ENCODE measurements around the gene DOCK3. TPM values are rescaled to one million over a fixed set of nuclear protein-coding genes. Genes with fewer than 3 reads are reported as not detected.

The DOCK3 gene, protein sequence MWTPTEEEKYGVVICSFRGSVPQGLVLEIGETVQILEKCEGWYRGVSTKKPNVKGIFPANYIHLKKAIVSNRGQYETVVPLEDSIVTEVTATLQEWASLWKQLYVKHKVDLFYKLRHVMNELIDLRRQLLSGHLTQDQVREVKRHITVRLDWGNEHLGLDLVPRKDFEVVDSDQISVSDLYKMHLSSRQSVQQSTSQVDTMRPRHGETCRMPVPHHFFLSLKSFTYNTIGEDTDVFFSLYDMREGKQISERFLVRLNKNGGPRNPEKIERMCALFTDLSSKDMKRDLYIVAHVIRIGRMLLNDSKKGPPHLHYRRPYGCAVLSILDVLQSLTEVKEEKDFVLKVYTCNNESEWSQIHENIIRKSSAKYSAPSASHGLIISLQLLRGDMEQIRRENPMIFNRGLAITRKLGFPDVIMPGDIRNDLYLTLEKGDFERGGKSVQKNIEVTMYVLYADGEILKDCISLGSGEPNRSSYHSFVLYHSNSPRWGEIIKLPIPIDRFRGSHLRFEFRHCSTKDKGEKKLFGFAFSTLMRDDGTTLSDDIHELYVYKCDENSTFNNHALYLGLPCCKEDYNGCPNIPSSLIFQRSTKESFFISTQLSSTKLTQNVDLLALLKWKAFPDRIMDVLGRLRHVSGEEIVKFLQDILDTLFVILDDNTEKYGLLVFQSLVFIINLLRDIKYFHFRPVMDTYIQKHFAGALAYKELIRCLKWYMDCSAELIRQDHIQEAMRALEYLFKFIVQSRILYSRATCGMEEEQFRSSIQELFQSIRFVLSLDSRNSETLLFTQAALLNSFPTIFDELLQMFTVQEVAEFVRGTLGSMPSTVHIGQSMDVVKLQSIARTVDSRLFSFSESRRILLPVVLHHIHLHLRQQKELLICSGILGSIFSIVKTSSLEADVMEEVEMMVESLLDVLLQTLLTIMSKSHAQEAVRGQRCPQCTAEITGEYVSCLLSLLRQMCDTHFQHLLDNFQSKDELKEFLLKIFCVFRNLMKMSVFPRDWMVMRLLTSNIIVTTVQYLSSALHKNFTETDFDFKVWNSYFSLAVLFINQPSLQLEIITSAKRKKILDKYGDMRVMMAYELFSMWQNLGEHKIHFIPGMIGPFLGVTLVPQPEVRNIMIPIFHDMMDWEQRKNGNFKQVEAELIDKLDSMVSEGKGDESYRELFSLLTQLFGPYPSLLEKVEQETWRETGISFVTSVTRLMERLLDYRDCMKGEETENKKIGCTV (N-terminal part only)
- total RNA-seq (2021) (0.47 and 0.59 TPM in 2 replicates), Bru-seq, nascent RNA (percentile 30 among the genes with signal in this experiment), BruChase-seq, experiment 1, labeled RNA remaining after a 2-hour chase (percentile 32 among the genes with signal in this experiment), BruChase-seq, experiment 2, labeled RNA remaining after a 6-hour chase (percentile 32 among the genes with signal in this experiment)
- long read RNA-seq, partial matches to known transcripts = 1 of 3 reads
- long read RNA-seq, other reads (novel, unspliced or antisense) = 2 of 3 reads

DNA sequence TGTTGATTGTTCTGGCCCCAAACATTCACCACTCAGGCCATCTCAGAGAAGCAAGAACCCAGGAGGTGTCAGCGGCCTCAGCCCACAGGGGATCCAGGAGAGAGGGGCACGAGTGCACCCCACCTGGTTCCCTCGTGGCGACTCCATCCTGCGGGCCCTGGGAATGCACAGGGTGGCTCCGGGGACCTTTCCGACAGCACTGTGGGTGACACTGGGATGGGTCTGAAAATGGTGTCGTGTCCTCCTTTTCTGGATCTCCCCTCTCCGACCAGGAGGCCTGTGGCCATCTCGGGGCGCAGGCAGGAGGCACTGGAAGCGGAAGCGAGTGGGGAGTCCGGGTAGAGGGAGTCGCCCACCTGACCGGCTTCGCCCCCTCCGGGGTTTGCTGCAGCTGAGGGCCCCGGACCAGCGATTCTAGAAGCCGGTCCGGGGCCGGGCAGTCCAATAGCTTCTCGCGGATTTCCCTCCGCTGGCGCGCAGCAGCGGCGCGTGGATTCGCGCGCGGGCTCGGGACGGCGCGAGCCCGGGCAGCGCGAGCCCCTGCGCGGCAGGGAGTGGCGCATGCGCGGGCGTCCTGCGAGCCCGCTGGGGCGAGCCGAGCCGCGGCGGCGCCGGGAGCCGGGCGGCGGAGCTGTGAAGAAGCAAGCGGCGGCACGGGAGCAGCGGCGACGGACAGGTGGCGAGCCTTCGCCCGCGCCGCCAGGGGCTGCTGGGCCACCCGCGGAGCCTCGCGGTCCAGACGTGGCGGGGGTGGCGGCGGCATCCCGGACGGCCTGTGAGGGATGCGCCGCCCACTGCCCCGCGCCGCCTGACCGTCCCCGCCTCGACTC, at the start of gene DOCK3:
TSS of gene DOCK3 (plus strand) at position 579 of the 830 bp plus-strand sequence. CDS start 337 bp downstream, outside the sequence.
- Histone ChIP-seq H3K27ac (ENCODE audit: low read depth, low read length, poor library complexity, severe bottlenecking) (no peak within 1 kb of the TSS), H3K27me3 (replicated peaks; ENCODE audit: insufficient read depth, low read depth, low read length, poor library complexity) (peaks cover 29% of the 10 kb centered on the region), H3K4me3 (ENCODE audit: low read depth, low read length, poor library complexity, severe bottlenecking) (peak within 1 kb of the TSS; percentile 40), H3K4me1 (ENCODE audit: insufficient read depth, low read length, poor library complexity, severe bottlenecking) (no peaks in the 10 kb centered on the region), H3K36me3 (ENCODE audit: insufficient read depth, low read length, poor library complexity, severe bottlenecking) (no peaks in the 10 kb centered on the region), H3K9me3 (ENCODE audit: low read depth, low read length, poor library complexity, severe bottlenecking) (no peaks in the 10 kb centered on the region)
- TF ChIP-seq, protein P1, sequence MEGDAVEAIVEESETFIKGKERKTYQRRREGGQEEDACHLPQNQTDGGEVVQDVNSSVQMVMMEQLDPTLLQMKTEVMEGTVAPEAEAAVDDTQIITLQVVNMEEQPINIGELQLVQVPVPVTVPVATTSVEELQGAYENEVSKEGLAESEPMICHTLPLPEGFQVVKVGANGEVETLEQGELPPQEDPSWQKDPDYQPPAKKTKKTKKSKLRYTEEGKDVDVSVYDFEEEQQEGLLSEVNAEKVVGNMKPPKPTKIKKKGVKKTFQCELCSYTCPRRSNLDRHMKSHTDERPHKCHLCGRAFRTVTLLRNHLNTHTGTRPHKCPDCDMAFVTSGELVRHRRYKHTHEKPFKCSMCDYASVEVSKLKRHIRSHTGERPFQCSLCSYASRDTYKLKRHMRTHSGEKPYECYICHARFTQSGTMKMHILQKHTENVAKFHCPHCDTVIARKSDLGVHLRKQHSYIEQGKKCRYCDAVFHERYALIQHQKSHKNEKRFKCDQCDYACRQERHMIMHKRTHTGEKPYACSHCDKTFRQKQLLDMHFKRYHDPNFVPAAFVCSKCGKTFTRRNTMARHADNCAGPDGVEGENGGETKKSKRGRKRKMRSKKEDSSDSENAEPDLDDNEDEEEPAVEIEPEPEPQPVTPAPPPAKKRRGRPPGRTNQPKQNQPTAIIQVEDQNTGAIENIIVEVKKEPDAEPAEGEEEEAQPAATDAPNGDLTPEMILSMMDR (conservative IDR thresholded peaks at IDR 0.05; ENCODE audit: low read depth, low read length) = no peak
- no peak for TF ChIP-seq EZH2 (IDR thresholded peaks at IDR 0.05; ENCODE audit: borderline replicate concordance, low read depth, low read length, poor library complexity, severe bottlenecking)
- ChIA-PET CTCF (no interaction called here), POLR2A (ENCODE audit: low non-redundant PET) (no interaction called here)
- no TSS peak for BruUV-seq (replicated peaks)
- peak; percentile 42 for DNase-seq (ENCODE audit: low spot score)
- intact Hi-C loops (cut with micrococcal nuclease; ENCODE audit: unreplicated experiment) = no loop called here

- peak; percentile 37 for DNase-seq (ENCODE audit: low spot score)
- no peak overlapping the region for H3K27ac ChIP-seq (ENCODE audit: low read depth, low read length, poor library complexity, severe bottlenecking)
- no peaks in the 10 kb centered on the region for H3K36me3 ChIP-seq (ENCODE audit: insufficient read depth, low read length, poor library complexity, severe bottlenecking)
- no TSS peak for BruUV-seq (replicated peaks)
- intact Hi-C loops (cut with micrococcal nuclease; ENCODE audit: unreplicated experiment) = no loop called here
- no peak for TF ChIP-seq EZH2 (IDR thresholded peaks at IDR 0.05; ENCODE audit: borderline replicate concordance, low read depth, low read length, poor library complexity, severe bottlenecking)
- TF ChIP-seq, protein P1 (conservative IDR thresholded peaks at IDR 0.05; ENCODE audit: low read depth, low read length) = no peak
- H3K9me3 ChIP-seq (ENCODE audit: low read depth, low read length, poor library complexity, severe bottlenecking) = no peaks in the 10 kb centered on the region
- H3K27me3 ChIP-seq (replicated peaks; ENCODE audit: insufficient read depth, low read depth, low read length, poor library complexity) = no peaks in the 10 kb centered on the region
- no peak overlapping the region for H3K4me3 ChIP-seq (ENCODE audit: low read depth, low read length, poor library complexity, severe bottlenecking)
- ChIA-PET POLR2A (ENCODE audit: low non-redundant PET) (no interaction called here), CTCF (no interaction called here)
- H3K4me1 ChIP-seq (ENCODE audit: insufficient read depth, low read length, poor library complexity, severe bottlenecking) = peaks cover 7% of the 10 kb centered on the region
Observed at GRCh38 chr3:50625231-50626182, 49.2 kb upstream of the DOCK3 start.
